Stimulated activated CD8-positive, alpha-beta memory T cell treated with anti-CD3 and anti-CD28 coated beads, Interleukin-15, amount 100 ng/mL, for 4 hours (primary cell): ENCODE data around the gene SCN2B.

Experiments used
- DNase-seq, 2 donors: peaks; one replicate each; pipeline ENCODE4 v3.0.0-alpha.2; 2020; ENCODE audit warnings: low read depth in 2 of 2

The SCN2B gene

GRCh38 chr11:118153976-118154375 lies 22.5 kb downstream of the SCN2B start:
- no peak for DNase-seq

- DNase-seq = no peak
These were observed 22.9 kb downstream of the SCN2B start for GRCh38 chr11:118153516-118153915.

GRCh38 chr11:118152552-118153471 lies 23.6 kb downstream of the SCN2B start, which contains the start of gene SCN4B:
TSS of gene SCN4B (minus strand) at chr11:118152823. CDS start at chr11:118152673, 150 bp downstream.
- DNase-seq = no peak

GRCh38 chr11:118152020-118152551 lies 24.4 kb downstream of the SCN2B start:
- DNase-seq = no peak

GRCh38 chr11:118151431-118151830 lies 25.0 kb downstream of the SCN2B start:
- DNase-seq = no peak

- no peak for DNase-seq
These were observed 26.9 kb downstream of the SCN2B start for GRCh38 chr11:118149493-118149892.

- no peak for DNase-seq
These were observed 27.6 kb downstream of the SCN2B start for GRCh38 chr11:118148856-118149255.

- DNase-seq = no peak
These were observed 28.2 kb downstream of the SCN2B start for GRCh38 chr11:118148240-118148639.

GRCh38 chr11:118147502-118147901 lies 28.9 kb downstream of the SCN2B start:
- DNase-seq = no peak

GRCh38 chr11:118146554-118146953 lies 29.9 kb downstream of the SCN2B start:
- DNase-seq = no peak

GRCh38 chr11:118145285-118146227 lies 30.9 kb downstream of the SCN2B start:
- peak; percentile 56 to 72 for DNase-seq

GRCh38 chr11:118144301-118145268 lies 31.9 kb downstream of the SCN2B start:
- no peak for DNase-seq

GRCh38 chr11:118143661-118144185 lies 32.7 kb downstream of the SCN2B start:
- DNase-seq = no peak

GRCh38 chr11:118142809-118143208 lies 33.6 kb downstream of the SCN2B start:
- no peak for DNase-seq

- DNase-seq = no peak
These were observed 34.4 kb downstream of the SCN2B start for GRCh38 chr11:118142081-118142480.

- no peak for DNase-seq
These were observed 36.9 kb downstream of the SCN2B start for GRCh38 chr11:118139578-118139977.

GRCh38 chr11:118138839-118139420 lies 37.5 kb downstream of the SCN2B start:
- DNase-seq = no peak

GRCh38 chr11:118136801-118137200 lies 39.6 kb downstream of the SCN2B start:
- DNase-seq = no peak

GRCh38 chr11:118136341-118136740 lies 40.1 kb downstream of the SCN2B start:
- DNase-seq = no peak

- DNase-seq = no peak
These were observed 40.7 kb downstream of the SCN2B start for GRCh38 chr11:118135796-118136165.
